HepG2 (cell line): ENCODE data around the gene SHC1. TPM values are rescaled to one million over a fixed set of nuclear protein-coding genes. Genes with fewer than 3 reads are reported as not detected.

Experiments
- CBX5 ChIP-seq: sonication (generic); formaldehyde crosslinking; IDR thresholded peaks from 2 replicates; pipeline ENCODE4 v1.4.0; 2020; ENCODE audit warnings: missing genetic modification reagents, borderline replicate concordance
- DNMT3B ChIP-seq: conservative IDR thresholded peaks from 2 replicates; pipeline ENCODE4 v1.6.1; 2016; ENCODE audit warnings: missing biosample characterization, control low read depth
- GABPB1 ChIP-seq: IDR thresholded peaks from 2 replicates; pipeline ENCODE4 v1.6.1; 2016; ENCODE audit warnings: mild to moderate bottlenecking, missing genetic modification reagents, moderate library complexity, missing compliant biosample characterization
- HIVEP1 ChIP-seq: sonication (generic); formaldehyde crosslinking; IDR thresholded peaks from 2 replicates; pipeline ENCODE4 v1.4.0; 2020; ENCODE audit warnings: mild to moderate bottlenecking, missing genetic modification reagents
- NBN ChIP-seq: fragments of 450-650 bp; conservative IDR thresholded peaks from 2 replicates; pipeline ENCODE4 v1.6.1; 2017
- PCBP1 ChIP-seq: fragments of 200-400 bp; formaldehyde crosslinking; IDR thresholded peaks from 2 replicates; pipeline ENCODE4 v1.6.1; 2017; ENCODE audit warnings: mild to moderate bottlenecking, low read depth, low read length, borderline replicate concordance
- POLR2G ChIP-seq: fragments of 200-400 bp; formaldehyde crosslinking; IDR thresholded peaks from 2 replicates; pipeline ENCODE4 v1.6.1; 2018; ENCODE audit warnings: mild to moderate bottlenecking, low read depth, low read length, moderate library complexity
- ZBTB42 ChIP-seq: sonication (generic); formaldehyde crosslinking; IDR thresholded peaks from 2 replicates; pipeline ENCODE4 v1.5.0; 2020; ENCODE audit warnings: mild to moderate bottlenecking, missing genetic modification reagents
- ZNF121 ChIP-seq: sonication (generic); formaldehyde crosslinking; IDR thresholded peaks from 2 replicates; pipeline ENCODE4 v1.5.0; 2020; ENCODE audit warnings: mild to moderate bottlenecking, missing genetic modification reagents
- ZNF430 ChIP-seq: sonication (generic); formaldehyde crosslinking; IDR thresholded peaks from 2 replicates; pipeline ENCODE4 v1.9.0; 2021; ENCODE audit warnings: mild to moderate bottlenecking, missing genetic modification reagents
- ZNF652 ChIP-seq: IDR thresholded peaks from 2 replicates; pipeline ENCODE4 v1.6.1; 2016; ENCODE audit warnings: low read depth, borderline replicate concordance
- ZNF670 ChIP-seq: sonication (generic); formaldehyde crosslinking; IDR thresholded peaks from 2 replicates; pipeline ENCODE4 v1.8.0; 2022; ENCODE audit warnings: mild to moderate bottlenecking, missing genetic modification reagents, borderline replicate concordance
- ZNF790 ChIP-seq: sonication (generic); formaldehyde crosslinking; IDR thresholded peaks from 2 replicates; pipeline ENCODE4 v1.8.0; 2022; ENCODE audit warnings: missing genetic modification reagents, mild to moderate bottlenecking, borderline replicate concordance
- polyA plus RNA-seq, 8 experiments: library from polyadenylated mRNA; depleted of rRNA in 3 of 8; stranded (reverse) in 7 of 8; unstranded in 1 of 8; fragments of >200 nt; fragmentation: Illumina TruSeq in 4 of 8; extraction: Trizol in 4 of 8; gene quantifications; 2 replicates each; pipeline versions ENCODE4 v1.2.1 to v1.2.3, GENCODE V29; 2011 to 2016; ENCODE audit warnings: low read depth in 4 of 8, missing spikeins in 1 of 8, mixed read lengths in 1 of 8; ENCODE audit not compliant: insufficient read depth in 1 of 8
- total RNA-seq, 5 experiments: library from RNA; depleted of rRNA; stranded (reverse); fragments of >200 nt; fragmentation: Illumina TruSeq; extraction: Trizol; gene quantifications; 2 replicates each; pipeline ENCODE4 v1.2.3, GENCODE V29; 2016; ENCODE audit warnings: low read depth in 1 of 5
- TF ChIP-seq, protein P1 (sequence below): sonication (generic); formaldehyde crosslinking; IDR thresholded peaks from 2 replicates; pipeline ENCODE4 v1.5.0; 2020; ENCODE audit warnings: mild to moderate bottlenecking, missing genetic modification reagents, borderline replicate concordance
- TF ChIP-seq, protein P2 (sequence below): sonication (generic); formaldehyde crosslinking; IDR thresholded peaks from 2 replicates; pipeline ENCODE4 v1.9.0; 2021; ENCODE audit warnings: missing genetic modification reagents, mild to moderate bottlenecking, borderline replicate concordance
- TF ChIP-seq, protein P3 (sequence below): sonication (generic); formaldehyde crosslinking; IDR thresholded peaks from 2 replicates; pipeline ENCODE4 v1.5.1; 2020; ENCODE audit warnings: mild to moderate bottlenecking, moderate library complexity, missing genetic modification reagents

SHC1 gene
- total and polyA plus RNA-seq, 2 of the 13 experiments (the other 11 are each of a cell fraction or from before 2014, with no cell fraction given), result 52.0 to 137 TPM

DNA sequence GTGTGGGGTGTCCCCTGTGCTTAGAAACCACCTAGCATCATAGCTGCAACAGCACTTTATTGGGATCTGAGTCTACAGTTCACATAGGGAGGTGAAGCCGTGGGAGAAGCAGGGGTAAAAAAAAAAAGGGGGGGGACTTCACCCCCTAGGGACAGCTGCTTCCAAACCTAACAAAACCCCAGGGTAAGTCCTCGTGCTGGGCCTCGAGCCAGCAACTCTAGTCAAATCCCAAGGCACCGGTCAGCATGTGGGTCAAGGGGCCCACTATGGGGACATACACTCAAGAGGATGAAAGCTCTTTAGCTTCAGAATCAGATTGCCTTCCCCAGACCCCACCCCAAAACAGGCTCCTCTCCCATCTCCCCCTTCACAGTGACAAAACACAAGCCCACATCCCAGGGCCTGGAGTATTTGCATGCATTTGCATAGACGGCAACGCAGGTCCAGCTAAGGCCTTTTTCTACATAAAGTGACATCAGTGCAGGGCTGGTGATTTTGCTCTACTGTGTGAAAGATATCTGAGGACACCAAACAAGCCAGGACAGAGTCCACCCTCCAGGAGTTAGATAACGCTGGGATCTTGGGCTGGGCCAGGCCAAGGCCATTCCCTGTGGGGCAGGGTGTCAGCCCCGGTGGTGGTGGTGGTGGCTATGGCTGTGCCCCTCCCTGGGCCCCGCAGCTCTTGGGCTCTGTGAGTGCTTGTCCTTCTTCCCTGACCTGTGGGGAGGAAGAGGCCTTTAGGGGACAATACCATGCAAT is 26.0 kb downstream of the SHC1 start (continued):
- no peak; the same call in 1 of the 2 replicates for TF ChIP-seq CBX5
- TF ChIP-seq, protein P1, sequence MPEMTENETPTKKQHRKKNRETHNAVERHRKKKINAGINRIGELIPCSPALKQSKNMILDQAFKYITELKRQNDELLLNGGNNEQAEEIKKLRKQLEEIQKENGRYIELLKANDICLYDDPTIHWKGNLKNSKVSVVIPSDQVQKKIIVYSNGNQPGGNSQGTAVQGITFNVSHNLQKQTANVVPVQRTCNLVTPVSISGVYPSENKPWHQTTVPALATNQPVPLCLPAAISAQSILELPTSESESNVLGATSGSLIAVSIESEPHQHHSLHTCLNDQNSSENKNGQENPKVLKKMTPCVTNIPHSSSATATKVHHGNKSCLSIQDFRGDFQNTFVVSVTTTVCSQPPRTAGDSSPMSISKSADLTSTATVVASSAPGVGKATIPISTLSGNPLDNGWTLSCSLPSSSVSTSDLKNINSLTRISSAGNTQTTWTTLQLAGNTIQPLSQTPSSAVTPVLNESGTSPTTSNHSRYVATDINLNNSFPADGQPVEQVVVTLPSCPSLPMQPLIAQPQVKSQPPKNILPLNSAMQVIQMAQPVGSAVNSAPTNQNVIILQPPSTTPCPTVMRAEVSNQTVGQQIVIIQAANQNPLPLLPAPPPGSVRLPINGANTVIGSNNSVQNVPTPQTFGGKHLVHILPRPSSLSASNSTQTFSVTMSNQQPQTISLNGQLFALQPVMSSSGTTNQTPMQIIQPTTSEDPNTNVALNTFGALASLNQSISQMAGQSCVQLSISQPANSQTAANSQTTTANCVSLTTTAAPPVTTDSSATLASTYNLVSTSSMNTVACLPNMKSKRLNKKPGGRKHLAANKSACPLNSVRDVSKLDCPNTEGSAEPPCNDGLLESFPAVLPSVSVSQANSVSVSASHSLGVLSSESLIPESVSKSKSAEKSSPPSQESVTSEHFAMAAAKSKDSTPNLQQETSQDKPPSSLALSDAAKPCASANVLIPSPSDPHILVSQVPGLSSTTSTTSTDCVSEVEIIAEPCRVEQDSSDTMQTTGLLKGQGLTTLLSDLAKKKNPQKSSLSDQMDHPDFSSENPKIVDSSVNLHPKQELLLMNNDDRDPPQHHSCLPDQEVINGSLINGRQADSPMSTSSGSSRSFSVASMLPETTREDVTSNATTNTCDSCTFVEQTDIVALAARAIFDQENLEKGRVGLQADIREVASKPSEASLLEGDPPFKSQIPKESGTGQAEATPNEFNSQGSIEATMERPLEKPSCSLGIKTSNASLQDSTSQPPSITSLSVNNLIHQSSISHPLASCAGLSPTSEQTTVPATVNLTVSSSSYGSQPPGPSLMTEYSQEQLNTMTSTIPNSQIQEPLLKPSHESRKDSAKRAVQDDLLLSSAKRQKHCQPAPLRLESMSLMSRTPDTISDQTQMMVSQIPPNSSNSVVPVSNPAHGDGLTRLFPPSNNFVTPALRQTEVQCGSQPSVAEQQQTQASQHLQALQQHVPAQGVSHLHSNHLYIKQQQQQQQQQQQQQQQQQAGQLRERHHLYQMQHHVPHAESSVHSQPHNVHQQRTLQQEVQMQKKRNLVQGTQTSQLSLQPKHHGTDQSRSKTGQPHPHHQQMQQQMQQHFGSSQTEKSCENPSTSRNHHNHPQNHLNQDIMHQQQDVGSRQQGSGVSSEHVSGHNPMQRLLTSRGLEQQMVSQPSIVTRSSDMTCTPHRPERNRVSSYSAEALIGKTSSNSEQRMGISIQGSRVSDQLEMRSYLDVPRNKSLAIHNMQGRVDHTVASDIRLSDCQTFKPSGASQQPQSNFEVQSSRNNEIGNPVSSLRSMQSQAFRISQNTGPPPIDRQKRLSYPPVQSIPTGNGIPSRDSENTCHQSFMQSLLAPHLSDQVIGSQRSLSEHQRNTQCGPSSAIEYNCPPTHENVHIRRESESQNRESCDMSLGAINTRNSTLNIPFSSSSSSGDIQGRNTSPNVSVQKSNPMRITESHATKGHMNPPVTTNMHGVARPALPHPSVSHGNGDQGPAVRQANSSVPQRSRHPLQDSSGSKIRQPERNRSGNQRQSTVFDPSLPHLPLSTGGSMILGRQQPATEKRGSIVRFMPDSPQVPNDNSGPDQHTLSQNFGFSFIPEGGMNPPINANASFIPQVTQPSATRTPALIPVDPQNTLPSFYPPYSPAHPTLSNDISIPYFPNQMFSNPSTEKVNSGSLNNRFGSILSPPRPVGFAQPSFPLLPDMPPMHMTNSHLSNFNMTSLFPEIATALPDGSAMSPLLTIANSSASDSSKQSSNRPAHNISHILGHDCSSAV, result no peak
- TF ChIP-seq ZNF670, result no peak; the same call in 1 of the 2 replicates
- TF ChIP-seq NBN, result no peak
- no peak for TF ChIP-seq DNMT3B
- TF ChIP-seq POLR2G, result no peak
- peak; percentile 97 for TF ChIP-seq ZNF121
- TF ChIP-seq GABPB1 (CRISPR knock-in tag), result peak; percentile 40; the same call in 1 of the 2 replicates
- 0 out of 2 replicates have a peak, but pooled peaks have one; percentile 30 for TF ChIP-seq ZBTB42
- peak; percentile 42; the same call in 1 of the 2 replicates for TF ChIP-seq ZNF652 (CRISPR knock-in tag)
- no peak for TF ChIP-seq HIVEP1
- TF ChIP-seq PCBP1, result no peak
- peak; percentile 97 for TF ChIP-seq ZNF430
- TF ChIP-seq, protein P2, sequence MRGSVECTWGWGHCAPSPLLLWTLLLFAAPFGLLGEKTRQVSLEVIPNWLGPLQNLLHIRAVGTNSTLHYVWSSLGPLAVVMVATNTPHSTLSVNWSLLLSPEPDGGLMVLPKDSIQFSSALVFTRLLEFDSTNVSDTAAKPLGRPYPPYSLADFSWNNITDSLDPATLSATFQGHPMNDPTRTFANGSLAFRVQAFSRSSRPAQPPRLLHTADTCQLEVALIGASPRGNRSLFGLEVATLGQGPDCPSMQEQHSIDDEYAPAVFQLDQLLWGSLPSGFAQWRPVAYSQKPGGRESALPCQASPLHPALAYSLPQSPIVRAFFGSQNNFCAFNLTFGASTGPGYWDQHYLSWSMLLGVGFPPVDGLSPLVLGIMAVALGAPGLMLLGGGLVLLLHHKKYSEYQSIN (CRISPR knock-in tag), result no peak
- TF ChIP-seq ZNF790 (CRISPR knock-in tag), result no peak; the same call in 1 of the 2 replicates
- TF ChIP-seq, protein P3, sequence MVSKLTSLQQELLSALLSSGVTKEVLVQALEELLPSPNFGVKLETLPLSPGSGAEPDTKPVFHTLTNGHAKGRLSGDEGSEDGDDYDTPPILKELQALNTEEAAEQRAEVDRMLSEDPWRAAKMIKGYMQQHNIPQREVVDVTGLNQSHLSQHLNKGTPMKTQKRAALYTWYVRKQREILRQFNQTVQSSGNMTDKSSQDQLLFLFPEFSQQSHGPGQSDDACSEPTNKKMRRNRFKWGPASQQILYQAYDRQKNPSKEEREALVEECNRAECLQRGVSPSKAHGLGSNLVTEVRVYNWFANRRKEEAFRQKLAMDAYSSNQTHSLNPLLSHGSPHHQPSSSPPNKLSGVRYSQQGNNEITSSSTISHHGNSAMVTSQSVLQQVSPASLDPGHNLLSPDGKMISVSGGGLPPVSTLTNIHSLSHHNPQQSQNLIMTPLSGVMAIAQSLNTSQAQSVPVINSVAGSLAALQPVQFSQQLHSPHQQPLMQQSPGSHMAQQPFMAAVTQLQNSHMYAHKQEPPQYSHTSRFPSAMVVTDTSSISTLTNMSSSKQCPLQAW, result peak; percentile 84
